GM21723 (cell line): Measurements from ENCODE around the gene TIFAB.

Experiments
- ATAC-seq: cut with Tn5 transposase; IDR thresholded peaks from one replicate; pipeline ENCODE4 v1.9.1; 2021; ENCODE audit warnings: mild to moderate bottlenecking, moderate library complexity; ENCODE audit not compliant: unreplicated experiment

TIFAB gene

GRCh38 chr5:135460246-135461033 is 8.3 kb upstream of the TIFAB start:
- no peak for ATAC-seq

- ATAC-seq: no peak
Measured at GRCh38 chr5:135458921-135459331, 6.8 kb upstream of the TIFAB start.

- ATAC-seq: no peak
Measured at GRCh38 chr5:135458356-135458755, 6.2 kb upstream of the TIFAB start.

- peak; percentile 50 for ATAC-seq
Measured at GRCh38 chr5:135457424-135458071, 5.4 kb upstream of the TIFAB start.

- peak; percentile 86 for ATAC-seq
Measured at GRCh38 chr5:135456238-135457099, 4.3 kb upstream of the TIFAB start.

GRCh38 chr5:135455876-135456237 is 3.7 kb upstream of the TIFAB start:
- no peak for ATAC-seq

- ATAC-seq: no peak
Measured at GRCh38 chr5:135454946-135455345, 2.8 kb upstream of the TIFAB start.

GRCh38 chr5:135453613-135454012 is 1.5 kb upstream of the TIFAB start:
- no peak for ATAC-seq

GRCh38 chr5:135451581-135452320 is 400 bp downstream of the TIFAB start:
- ATAC-seq: no peak

- ATAC-seq: no peak
Measured at GRCh38 chr5:135450952-135451351, 1.2 kb downstream of the TIFAB start.

- no peak for ATAC-seq
Measured at GRCh38 chr5:135450336-135450735, 1.8 kb downstream of the TIFAB start.

GRCh38 chr5:135449644-135450043 is 2.5 kb downstream of the TIFAB start:
- no peak for ATAC-seq

- no peak for ATAC-seq
Measured at GRCh38 chr5:135448791-135449507, 3.2 kb downstream of the TIFAB start.

- no peak for ATAC-seq
Measured at GRCh38 chr5:135448071-135448739, 3.9 kb downstream of the TIFAB start.

- no peak for ATAC-seq
Measured at GRCh38 chr5:135447298-135447929, 4.7 kb downstream of the TIFAB start, which contains the start of gene DCANP1. DCANP1 (minus strand) TSS chr5:135447348; CDS start chr5:135447108, 240 bp downstream.

GRCh38 chr5:135446615-135447014 is 5.5 kb downstream of the TIFAB start:
- no peak for ATAC-seq

- ATAC-seq: no peak
Measured at GRCh38 chr5:135446206-135446605, 5.9 kb downstream of the TIFAB start.

GRCh38 chr5:135445306-135445985 is 6.7 kb downstream of the TIFAB start:
- no peak for ATAC-seq

- no peak for ATAC-seq
Measured at GRCh38 chr5:135444881-135445280, 7.3 kb downstream of the TIFAB start.
